ENCODE results near the gene ARHGAP24.

Gene ARHGAP24

GRCh38 chr4:85700362-85700761, 225.4 kb downstream of the ARHGAP24 start:
- no peak for DNase-seq (ENCODE audit: low read depth)

DNA sequence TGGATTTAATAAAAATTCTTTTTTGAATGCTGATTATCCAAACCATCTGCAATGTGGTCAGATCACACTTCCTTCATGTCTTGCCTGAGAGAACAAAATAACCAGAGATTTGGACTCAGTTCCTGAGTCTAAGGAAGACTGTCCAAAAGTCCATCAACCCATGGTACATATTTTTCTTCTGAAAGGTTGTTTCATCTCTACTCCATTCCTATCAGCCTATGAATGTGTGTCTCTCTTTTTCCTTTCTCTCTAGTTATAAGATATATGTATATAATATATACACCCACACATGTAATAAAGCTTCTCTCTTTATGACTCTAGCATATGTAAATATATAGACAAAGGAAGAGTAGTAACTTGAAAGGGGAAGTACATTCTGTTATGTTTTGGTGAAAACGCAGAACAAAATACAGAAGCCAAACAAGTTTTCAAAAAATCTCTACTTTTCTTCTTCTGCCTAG, 226.9 kb downstream of the ARHGAP24 start:
- no peak for DNase-seq (ENCODE audit: low read depth)

GRCh38 chr4:85703096-85703495, 228.1 kb downstream of the ARHGAP24 start:
- DNase-seq (ENCODE audit: low read depth): no peak

- DNase-seq (ENCODE audit: low read depth): no peak
Observed at GRCh38 chr4:85707611-85708010, 232.7 kb downstream of the ARHGAP24 start.

GRCh38 chr4:85708468-85708867, 233.5 kb downstream of the ARHGAP24 start:
- DNase-seq (ENCODE audit: low read depth): no peak

DNA sequence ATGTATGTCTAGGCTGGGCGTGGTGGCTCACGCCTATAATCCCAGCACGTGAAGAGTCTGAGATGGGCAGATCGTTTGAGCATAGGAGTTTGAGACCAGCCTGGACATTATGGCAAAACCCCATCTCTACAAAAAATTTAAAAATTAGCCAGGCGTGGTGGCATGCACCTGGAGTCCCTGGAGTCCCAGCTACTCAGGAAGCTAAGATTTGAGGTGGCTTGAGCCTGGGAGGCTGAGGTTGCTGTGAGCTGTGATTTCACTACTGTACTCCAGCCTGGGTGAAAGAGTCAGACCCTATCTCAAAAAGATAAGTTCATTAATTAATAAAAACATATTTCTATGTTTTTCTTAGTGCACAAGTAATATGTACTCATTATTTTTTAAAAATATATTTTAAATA, 238.1 kb downstream of the ARHGAP24 start:
- no peak for DNase-seq (ENCODE audit: low read depth)

DNA sequence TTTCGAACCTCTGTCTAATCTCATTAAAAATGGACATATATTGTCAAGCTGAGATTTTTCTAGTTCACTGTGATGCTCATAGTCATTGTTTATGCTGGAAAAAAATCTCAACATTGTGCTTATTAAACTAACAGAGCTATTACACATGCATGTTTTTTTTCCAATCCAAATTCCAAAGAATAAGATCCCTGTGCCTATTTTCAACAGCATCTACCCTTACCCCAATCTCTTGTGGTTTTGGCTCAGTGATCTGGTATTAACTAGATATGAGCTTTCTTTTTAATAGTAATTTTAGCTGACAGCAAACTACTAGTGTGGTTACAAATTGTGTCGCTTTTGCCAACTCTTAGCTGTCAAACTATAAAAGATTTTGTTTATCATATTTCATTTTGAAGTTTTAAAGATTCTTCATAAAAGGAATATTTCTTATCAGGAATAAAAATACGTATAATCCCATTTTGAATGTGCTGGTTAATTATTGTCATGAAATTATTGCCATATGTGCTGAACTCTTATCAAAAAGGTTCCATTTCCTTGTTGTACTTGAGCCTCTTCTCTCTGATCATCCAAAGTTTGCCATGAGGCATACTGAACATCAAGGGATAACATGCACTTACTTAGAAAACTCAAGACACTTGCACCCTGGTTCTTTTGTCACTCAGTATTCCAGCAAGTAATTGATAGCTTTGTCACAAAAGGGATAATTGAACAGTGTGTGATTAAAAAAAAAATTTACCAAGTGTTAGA, 241.2 kb downstream of the ARHGAP24 start:
- DNase-seq (ENCODE audit: low read depth): no peak

- DNase-seq (ENCODE audit: low read depth): no peak
Observed at GRCh38 chr4:85717351-85717750, 242.4 kb downstream of the ARHGAP24 start.

- no peak for DNase-seq (ENCODE audit: low read depth)
Observed at GRCh38 chr4:85717847-85718246, 242.9 kb downstream of the ARHGAP24 start.

DNA sequence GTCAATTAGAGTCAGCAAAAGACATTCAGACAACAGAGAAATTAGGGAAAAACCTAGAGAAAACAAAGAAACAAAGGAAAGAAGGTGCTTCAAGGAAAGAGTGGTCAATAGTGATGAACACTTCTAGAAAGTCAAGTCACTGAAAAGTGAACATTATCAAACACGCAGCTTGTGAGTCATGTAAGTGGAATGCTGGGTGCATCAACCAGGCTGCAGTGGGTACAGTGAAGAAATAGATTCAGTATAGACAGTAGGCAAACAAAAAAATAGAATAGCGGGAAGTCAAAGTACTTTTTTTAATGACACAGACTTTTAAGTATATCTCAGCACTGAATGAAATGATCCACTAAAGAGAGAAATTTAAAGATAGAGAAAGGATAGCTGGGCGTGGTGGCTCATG, 245.8 kb downstream of the ARHGAP24 start:
- DNase-seq (ENCODE audit: low read depth): peak; percentile 70

DNA sequence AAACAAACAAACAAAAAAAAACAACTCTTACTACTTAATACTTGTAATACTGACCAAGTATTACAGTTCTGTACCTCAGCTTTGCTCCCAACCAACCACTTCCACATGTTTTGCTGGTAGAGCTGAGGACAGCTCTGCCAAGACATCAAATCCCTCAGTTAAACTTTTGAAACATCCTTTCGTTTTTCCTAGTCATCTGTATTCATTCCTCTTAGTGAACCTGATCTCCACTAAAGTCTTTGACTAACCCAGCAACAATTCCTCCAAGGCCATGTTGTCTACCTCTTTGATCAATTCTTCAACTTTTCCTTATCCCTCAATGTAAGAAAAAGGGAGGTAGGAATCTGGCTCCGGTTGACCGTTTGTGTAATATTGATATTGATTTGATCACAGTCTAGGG, 247.5 kb downstream of the ARHGAP24 start:
- no peak for DNase-seq (ENCODE audit: low read depth)

DNA sequence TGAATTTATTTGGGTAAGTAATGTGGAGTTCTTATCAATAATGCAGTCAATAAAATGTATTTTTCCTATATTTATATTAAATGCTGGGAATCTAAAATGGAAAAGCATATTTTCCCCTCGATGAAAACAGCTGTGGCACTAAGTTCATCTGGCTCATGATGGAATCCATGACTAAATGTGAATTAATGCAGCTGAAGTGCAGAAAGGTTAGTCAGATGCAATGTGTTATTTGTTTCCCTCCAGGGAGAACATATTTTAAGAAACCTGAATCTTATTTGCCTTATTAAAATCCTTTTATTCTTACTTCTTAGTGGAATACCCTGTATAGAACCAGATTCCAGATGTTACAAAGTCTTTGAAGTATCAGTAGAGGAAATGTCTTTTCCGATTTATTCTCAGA, 247.9 kb downstream of the ARHGAP24 start:
- peak; percentile 14 for DNase-seq (ENCODE audit: low read depth)

GRCh38 chr4:85724791-85725563, 250.0 kb downstream of the ARHGAP24 start:
- no peak for DNase-seq (ENCODE audit: low read depth)

- DNase-seq (ENCODE audit: low read depth): no peak
Observed at GRCh38 chr4:85725721-85726170, 250.8 kb downstream of the ARHGAP24 start.

DNA sequence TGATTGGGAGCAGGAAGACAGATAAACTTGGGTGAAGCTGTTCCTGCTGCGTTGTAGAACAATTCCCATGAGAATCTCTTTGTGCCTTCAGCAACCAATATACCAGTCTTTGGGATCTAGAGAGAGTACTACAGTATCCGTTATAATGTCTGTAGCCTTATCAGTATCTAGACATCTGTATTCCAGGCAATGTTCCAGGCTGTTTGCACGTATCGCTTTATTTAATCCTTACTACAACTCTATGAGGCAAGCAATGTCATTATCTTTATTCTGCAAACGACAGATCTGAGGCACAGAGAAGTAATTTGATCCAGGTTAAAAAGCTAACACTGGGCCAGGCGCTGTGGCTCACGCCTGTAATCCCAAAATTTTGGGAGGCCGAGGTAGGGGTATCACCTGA, 251.6 kb downstream of the ARHGAP24 start:
- DNase-seq (ENCODE audit: low read depth): no peak

DNA sequence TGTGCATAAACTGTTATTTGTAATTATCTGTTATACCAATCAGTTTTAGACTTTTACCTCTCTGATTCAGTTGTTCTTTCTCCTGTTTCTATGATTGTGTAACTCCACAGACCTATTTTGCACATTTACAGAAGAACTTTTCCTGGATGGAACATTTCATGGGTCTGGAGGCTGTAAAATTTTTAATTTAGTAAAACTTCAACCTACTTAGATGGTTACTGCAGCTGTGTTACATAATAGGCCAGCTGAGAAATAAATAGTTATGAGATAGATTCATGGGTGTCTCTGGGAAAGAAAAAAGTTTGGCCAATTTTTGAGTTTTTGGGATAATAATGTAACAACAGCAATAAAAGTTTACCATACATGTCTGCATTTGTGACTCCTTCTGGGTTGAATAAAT, 253.5 kb downstream of the ARHGAP24 start:
- DNase-seq (ENCODE audit: low read depth): no peak

GRCh38 chr4:85732124-85732523, 257.2 kb downstream of the ARHGAP24 start:
- no peak for DNase-seq (ENCODE audit: low read depth)

GRCh38 chr4:85733798-85734197, 258.8 kb downstream of the ARHGAP24 start:
- DNase-seq (ENCODE audit: low read depth): no peak

- peak; percentile 22 for DNase-seq (ENCODE audit: low read depth)
Observed at GRCh38 chr4:85734424-85734831, 259.5 kb downstream of the ARHGAP24 start.

DNA sequence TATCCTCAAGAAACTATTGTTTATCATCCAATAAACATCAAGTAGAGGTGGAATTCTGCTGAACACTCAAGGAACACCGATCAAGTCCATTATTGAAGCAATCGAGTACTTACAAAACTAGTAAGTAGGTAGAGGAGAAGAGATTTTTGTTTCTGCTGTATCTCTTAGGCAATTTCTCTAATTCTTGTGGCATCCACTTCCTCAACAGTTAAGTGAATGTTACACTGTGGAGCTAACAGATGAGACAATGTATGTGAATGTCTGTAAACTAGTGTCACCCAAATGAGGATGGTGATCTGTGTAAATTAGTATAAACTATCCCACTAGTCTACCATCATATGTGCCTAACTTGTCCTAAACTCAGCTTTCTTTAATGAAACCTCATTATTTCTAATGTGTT, 261.6 kb downstream of the ARHGAP24 start:
- DNase-seq (ENCODE audit: low read depth): no peak

GRCh38 chr4:85737254-85737653, 262.3 kb downstream of the ARHGAP24 start:
- no peak for DNase-seq (ENCODE audit: low read depth)

- no peak for DNase-seq (ENCODE audit: low read depth)
Observed at GRCh38 chr4:85738721-85739120, 263.8 kb downstream of the ARHGAP24 start.

- DNase-seq (ENCODE audit: low read depth): peak; percentile 54
Observed at GRCh38 chr4:85740431-85740861, 265.5 kb downstream of the ARHGAP24 start.

All from ELR (cell line).